Keratinocyte (primary cell): Measurements from ENCODE around the gene PLA2G2E.

Source experiments
- CTCF ChIP-seq, 3 experiments: IDR thresholded peaks in 1 of 3; conservative IDR thresholded peaks in 1 of 3; optimal IDR thresholded peaks in 1 of 3; 2 replicates in 2 of 3; 3 replicates in 1 of 3; pipeline versions ENCODE3 to v1.5.1; 2011; ENCODE audit warnings: low read length in 3 of 3, mild to moderate bottlenecking in 3 of 3, moderate library complexity in 2 of 3, control low read depth in 1 of 3, inconsistent platforms in 1 of 3; ENCODE audit not compliant: insufficient read depth in 2 of 3; ENCODE audit errors: extremely low read depth in 1 of 3
- EZH2 ChIP-seq: IDR thresholded peaks from one replicate; pipeline ENCODE4 v1.6.1; 2012; ENCODE audit warnings: inconsistent platforms, mild to moderate bottlenecking, low read length, moderate library complexity

GRCh38 chr1:19932866-19933265 is 9.4 kb upstream of the PLA2G2E start:
- TF ChIP-seq CTCF (optimal IDR thresholded peaks at IDR 0.05 in 1 of 3, IDR thresholded peaks at IDR 0.05 in 1 of 3, conservative IDR thresholded peaks at IDR 0.05 in 1 of 3; ENCODE audit: extremely low read depth in 1 of 3, insufficient read depth in 2 of 3, low read length in 3 of 3) (no peak), EZH2 (no peak)
